Progenitor cell of endocrine pancreas (in vitro differentiated cells): ENCODE measurements around the gene DNLZ. TPM values are rescaled to one million over a fixed set of nuclear protein-coding genes. Genes with fewer than 3 reads are reported as not detected.

ENCODE experiments used
- DNase-seq: peaks from one replicate; pipeline ENCODE4 v3.0.0; 2021; ENCODE audit warnings: low spot score; ENCODE audit not compliant: unreplicated experiment
- H3K27ac Mint-ChIP-seq: 2 replicates; pipeline ENCODE4 v1.8.0; 2021; ENCODE audit warnings: mild to moderate bottlenecking, moderate library complexity, mixed read lengths
- H3K27me3 Mint-ChIP-seq: 2 replicates; pipeline ENCODE4 v1.8.0; 2021; ENCODE audit warnings: mixed read lengths
- H3K36me3 Mint-ChIP-seq: 2 replicates; pipeline ENCODE4 v1.8.0; 2022; ENCODE audit warnings: mixed read lengths; ENCODE audit not compliant: insufficient read depth
- H3K4me1 Mint-ChIP-seq: 2 replicates; pipeline ENCODE4 v1.8.0; 2021; ENCODE audit warnings: low read depth, mixed read lengths
- H3K4me3 Mint-ChIP-seq: 2 replicates; pipeline ENCODE4 v1.8.0; 2021; ENCODE audit warnings: low read depth, mild to moderate bottlenecking, moderate library complexity, mixed read lengths
- H3K9me3 Mint-ChIP-seq: 2 replicates; pipeline ENCODE4 v1.8.0; 2021; ENCODE audit warnings: low read depth, mixed read lengths
- CTCF ChIP-seq: fragments of 200-600 bp; sonication (generic); IDR thresholded peaks from one replicate; pipeline ENCODE4 v1.5.0; 2021; ENCODE audit warnings: antibody characterized with exemption, mild to moderate bottlenecking; ENCODE audit not compliant: unreplicated experiment
- total RNA-seq: library from RNA; stranded (reverse); gene quantifications from 2 replicates; pipeline ENCODE4 v1.2.1, GENCODE V29; 2021

DNLZ gene
- total RNA-seq, 1 donor from 2014 or later: 16.2 TPM

GRCh38 chr9:136379003-136379287 lies 15.4 kb upstream of the DNLZ start:
- no peaks in the 10 kb centered on the region for H3K9me3 Mint-ChIP-seq
- no peaks in the 10 kb centered on the region for H3K27me3 Mint-ChIP-seq
- no peak overlapping the region for H3K4me3 Mint-ChIP-seq
- no peaks in the 10 kb centered on the region for H3K36me3 Mint-ChIP-seq
- no peaks in the 10 kb centered on the region for H3K4me1 Mint-ChIP-seq
- H3K27ac Mint-ChIP-seq: no peak overlapping the region
- DNase-seq: no peak
- TF ChIP-seq CTCF: no peak

- no peak for DNase-seq
- Mint-ChIP-seq H3K27ac (no peak overlapping the region), H3K36me3 (no peaks in the 10 kb centered on the region), H3K4me3 (no peak overlapping the region), H3K27me3 (no peaks in the 10 kb centered on the region), H3K9me3 (no peaks in the 10 kb centered on the region), H3K4me1 (no peaks in the 10 kb centered on the region)
- TF ChIP-seq CTCF: no peak
These were observed 14.8 kb upstream of the DNLZ start for GRCh38 chr9:136378170-136379002.

- H3K27ac Mint-ChIP-seq: no peak overlapping the region
- DNase-seq: no peak
- H3K9me3 Mint-ChIP-seq: no peaks in the 10 kb centered on the region
- H3K27me3 Mint-ChIP-seq: no peaks in the 10 kb centered on the region
- H3K36me3 Mint-ChIP-seq: no peaks in the 10 kb centered on the region
- H3K4me1 Mint-ChIP-seq: peaks cover 2% of the 10 kb centered on the region
- no peak for TF ChIP-seq CTCF
- H3K4me3 Mint-ChIP-seq: no peak overlapping the region
These were observed 14.0 kb upstream of the DNLZ start for GRCh38 chr9:136377341-136378169.

GRCh38 chr9:136376457-136376856 lies 12.9 kb upstream of the DNLZ start:
- Mint-ChIP-seq H3K27ac (no peak overlapping the region), H3K4me3 (no peak overlapping the region), H3K4me1 (peaks cover 2% of the 10 kb centered on the region), H3K27me3 (no peaks in the 10 kb centered on the region), H3K36me3 (no peaks in the 10 kb centered on the region), H3K9me3 (no peaks in the 10 kb centered on the region)
- TF ChIP-seq CTCF: no peak
- DNase-seq: no peak

GRCh38 chr9:136375096-136375495 lies 11.6 kb upstream of the DNLZ start:
- H3K4me1 Mint-ChIP-seq: peaks cover 2% of the 10 kb centered on the region

More at GRCh38 chr9:136375096-136375495, 11.6 kb upstream of the DNLZ start:
- TF ChIP-seq CTCF: no peak
- Mint-ChIP-seq H3K27ac (no peak overlapping the region), H3K36me3 (no peaks in the 10 kb centered on the region), H3K27me3 (no peaks in the 10 kb centered on the region), H3K9me3 (no peaks in the 10 kb centered on the region), H3K4me3 (no peak overlapping the region)
- no peak for DNase-seq
